ENCODE results near the gene LSAMP.

LSAMP gene

DNA sequence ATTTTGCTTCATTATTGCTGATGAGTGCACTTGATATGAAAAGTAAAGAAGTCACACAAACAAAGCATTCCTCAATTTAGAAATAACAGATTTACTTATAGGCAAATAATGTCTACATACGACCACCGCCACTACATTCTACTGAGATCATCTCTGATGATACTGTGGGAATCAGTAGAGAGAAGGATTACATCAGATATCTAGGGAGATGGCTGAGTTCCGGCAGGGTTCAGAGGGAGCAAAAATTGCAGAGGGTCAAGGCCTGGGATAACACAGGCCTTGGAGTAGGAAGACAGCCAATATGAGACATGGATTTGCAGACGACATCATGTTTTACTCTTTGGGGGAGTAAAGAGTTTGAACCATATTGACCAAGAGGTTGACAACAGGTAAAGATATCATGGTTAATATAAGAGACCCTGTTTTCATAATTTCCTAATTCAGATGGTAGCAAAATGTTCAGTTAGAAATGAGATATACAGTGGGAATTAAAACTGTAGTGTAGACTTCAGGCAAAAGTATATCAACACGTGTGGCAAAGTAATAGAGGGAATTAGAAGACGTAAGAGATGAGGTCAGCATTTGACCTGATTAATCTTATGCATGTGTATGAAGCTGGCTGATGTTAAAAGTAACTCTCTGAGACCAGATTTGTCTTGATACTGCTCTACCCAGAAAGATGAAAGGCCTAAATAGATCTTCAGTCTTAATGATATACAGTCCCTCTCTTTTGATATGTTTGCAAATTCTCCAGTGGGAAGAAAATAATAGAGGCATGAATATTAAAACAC, 15.6 kb downstream of the LSAMP start:
- H3K4me2 ChIP-seq (ENCODE audit: low read depth, low read length, poor library complexity, severe bottlenecking) = no peak overlapping the region
- H3K9me3 ChIP-seq (ENCODE audit: insufficient read depth, low read depth, low read length) = no peaks in the 10 kb centered on the region
- no peaks in the 10 kb centered on the region for H3K79me2 ChIP-seq (ENCODE audit: insufficient read depth, low read length)
- H3K27me3 ChIP-seq (ENCODE audit: insufficient read depth, low read length, poor library complexity, severe bottlenecking) = no peaks in the 10 kb centered on the region
- no peak overlapping the region for H3K4me3 ChIP-seq (ENCODE audit: low read length, poor library complexity, severe bottlenecking)
- no peak overlapping the region for H3K9ac ChIP-seq (ENCODE audit: low read depth, low read length, poor library complexity, severe bottlenecking)
- no peak for TF ChIP-seq EZH2phosphoT487 (IDR thresholded peaks at IDR 0.05; ENCODE audit: borderline replicate concordance)
- TF ChIP-seq, protein P1, sequence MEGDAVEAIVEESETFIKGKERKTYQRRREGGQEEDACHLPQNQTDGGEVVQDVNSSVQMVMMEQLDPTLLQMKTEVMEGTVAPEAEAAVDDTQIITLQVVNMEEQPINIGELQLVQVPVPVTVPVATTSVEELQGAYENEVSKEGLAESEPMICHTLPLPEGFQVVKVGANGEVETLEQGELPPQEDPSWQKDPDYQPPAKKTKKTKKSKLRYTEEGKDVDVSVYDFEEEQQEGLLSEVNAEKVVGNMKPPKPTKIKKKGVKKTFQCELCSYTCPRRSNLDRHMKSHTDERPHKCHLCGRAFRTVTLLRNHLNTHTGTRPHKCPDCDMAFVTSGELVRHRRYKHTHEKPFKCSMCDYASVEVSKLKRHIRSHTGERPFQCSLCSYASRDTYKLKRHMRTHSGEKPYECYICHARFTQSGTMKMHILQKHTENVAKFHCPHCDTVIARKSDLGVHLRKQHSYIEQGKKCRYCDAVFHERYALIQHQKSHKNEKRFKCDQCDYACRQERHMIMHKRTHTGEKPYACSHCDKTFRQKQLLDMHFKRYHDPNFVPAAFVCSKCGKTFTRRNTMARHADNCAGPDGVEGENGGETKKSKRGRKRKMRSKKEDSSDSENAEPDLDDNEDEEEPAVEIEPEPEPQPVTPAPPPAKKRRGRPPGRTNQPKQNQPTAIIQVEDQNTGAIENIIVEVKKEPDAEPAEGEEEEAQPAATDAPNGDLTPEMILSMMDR (conservative IDR thresholded peaks at IDR 0.05; ENCODE audit: low read length) = no peak
- no peaks in the 10 kb centered on the region for H3K36me3 ChIP-seq (ENCODE audit: insufficient read depth, low read length)
- no peaks in the 10 kb centered on the region for H3K9me2 ChIP-seq (replicated peaks; ENCODE audit: low read depth, low read length)
- H3F3A ChIP-seq (ENCODE audit: low read depth) = no peaks in the 10 kb centered on the region
- H2AFZ ChIP-seq (ENCODE audit: low read length) = no peak overlapping the region
- no peaks in the 10 kb centered on the region for H4K20me1 ChIP-seq (ENCODE audit: insufficient read depth, low read length, poor library complexity, severe bottlenecking)
- H3K4me1 ChIP-seq (ENCODE audit: insufficient read depth, low read length, poor library complexity, severe bottlenecking) = no peaks in the 10 kb centered on the region

DNA sequence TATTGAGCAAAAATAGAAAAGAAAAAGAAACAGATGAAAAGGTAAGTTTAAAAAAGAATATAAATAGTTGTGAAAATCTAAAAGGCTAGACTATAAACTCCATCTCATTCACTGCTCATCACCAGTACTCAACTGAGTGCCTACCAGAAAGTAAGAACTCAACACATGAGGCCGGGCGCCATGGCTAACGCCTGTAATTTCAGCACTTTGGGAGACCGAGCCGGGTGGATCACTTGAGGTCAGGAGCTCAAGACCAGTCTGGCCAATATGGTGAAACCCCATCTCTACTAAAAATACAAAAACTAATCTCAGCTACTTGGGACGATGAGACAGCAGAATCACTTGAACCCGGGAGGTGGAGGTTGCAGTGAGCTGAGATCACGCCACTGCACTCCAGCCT, 19.3 kb downstream of the LSAMP start:
- H3K79me2 ChIP-seq (ENCODE audit: insufficient read depth, low read length) = no peaks in the 10 kb centered on the region
- no peaks in the 10 kb centered on the region for H3K9me2 ChIP-seq (replicated peaks; ENCODE audit: low read depth, low read length)
- no peak overlapping the region for H2AFZ ChIP-seq (ENCODE audit: low read length)
- H3K4me3 ChIP-seq (ENCODE audit: low read length, poor library complexity, severe bottlenecking) = no peak overlapping the region
- no peaks in the 10 kb centered on the region for H3K27me3 ChIP-seq (ENCODE audit: insufficient read depth, low read length, poor library complexity, severe bottlenecking)
- H4K20me1 ChIP-seq (ENCODE audit: insufficient read depth, low read length, poor library complexity, severe bottlenecking) = no peaks in the 10 kb centered on the region
- no peaks in the 10 kb centered on the region for H3K36me3 ChIP-seq (ENCODE audit: insufficient read depth, low read length)
- no peaks in the 10 kb centered on the region for H3F3A ChIP-seq (ENCODE audit: low read depth)
- no peaks in the 10 kb centered on the region for H3K4me1 ChIP-seq (ENCODE audit: insufficient read depth, low read length, poor library complexity, severe bottlenecking)
- H3K4me2 ChIP-seq (ENCODE audit: low read depth, low read length, poor library complexity, severe bottlenecking) = no peak overlapping the region
- TF ChIP-seq, protein P1 (conservative IDR thresholded peaks at IDR 0.05; ENCODE audit: low read length) = no peak
- no peak for TF ChIP-seq EZH2phosphoT487 (IDR thresholded peaks at IDR 0.05; ENCODE audit: borderline replicate concordance)
- no peaks in the 10 kb centered on the region; the same call in 1 of the 2 replicates for H3K9me3 ChIP-seq (ENCODE audit: insufficient read depth, low read depth, low read length)
- H3K9ac ChIP-seq (ENCODE audit: low read depth, low read length, poor library complexity, severe bottlenecking) = no peak overlapping the region

GRCh38 chr3:116425126-116425525, 20.2 kb downstream of the LSAMP start:
- Histone ChIP-seq H3K4me3 (ENCODE audit: low read length, poor library complexity, severe bottlenecking) (no peak overlapping the region), H3K79me2 (ENCODE audit: insufficient read depth, low read length) (no peaks in the 10 kb centered on the region), H2AFZ (ENCODE audit: low read length) (no peak overlapping the region), H3K27me3 (ENCODE audit: insufficient read depth, low read length, poor library complexity, severe bottlenecking) (no peaks in the 10 kb centered on the region), H3K9ac (ENCODE audit: low read depth, low read length, poor library complexity, severe bottlenecking) (no peak overlapping the region), H3K9me2 (replicated peaks; ENCODE audit: low read depth, low read length) (no peaks in the 10 kb centered on the region), H3K4me2 (ENCODE audit: low read depth, low read length, poor library complexity, severe bottlenecking) (no peak overlapping the region), H3K4me1 (ENCODE audit: insufficient read depth, low read length, poor library complexity, severe bottlenecking) (no peaks in the 10 kb centered on the region), H3F3A (ENCODE audit: low read depth) (no peaks in the 10 kb centered on the region), H4K20me1 (ENCODE audit: insufficient read depth, low read length, poor library complexity, severe bottlenecking) (no peaks in the 10 kb centered on the region), H3K36me3 (ENCODE audit: insufficient read depth, low read length) (no peaks in the 10 kb centered on the region), H3K9me3 (ENCODE audit: insufficient read depth, low read depth, low read length) (no peaks in the 10 kb centered on the region; the same call in 1 of the 2 replicates)
- TF ChIP-seq, protein P1 (conservative IDR thresholded peaks at IDR 0.05; ENCODE audit: low read length) = no peak
- no peak for TF ChIP-seq EZH2phosphoT487 (IDR thresholded peaks at IDR 0.05; ENCODE audit: borderline replicate concordance)
